ENCODE measurements around the gene LIPT2.
"Not testable (repeated sequence)": the region's sequence is repeated elsewhere in the genome, so short reads cannot be mapped to it uniquely, and the experiment has no call there.

- not testable (repeated sequence) for TF ChIP-seq POLR2A, CTCF (IDR thresholded peaks at IDR 0.05)
Measured at GRCh38 chr11:74517592-74517991, 24.1 kb upstream of the LIPT2 start.
